CD4-positive, alpha-beta T cell treated with Interleukin-2 at 100 ng/mL for 4 hours (primary cell): ENCODE data around the gene LIM2.

Experiments
- DNase-seq: peaks from one replicate; pipeline ENCODE4 v3.0.0-alpha.2; 2020; ENCODE audit warnings: low spot score

The LIM2 gene

DNA sequence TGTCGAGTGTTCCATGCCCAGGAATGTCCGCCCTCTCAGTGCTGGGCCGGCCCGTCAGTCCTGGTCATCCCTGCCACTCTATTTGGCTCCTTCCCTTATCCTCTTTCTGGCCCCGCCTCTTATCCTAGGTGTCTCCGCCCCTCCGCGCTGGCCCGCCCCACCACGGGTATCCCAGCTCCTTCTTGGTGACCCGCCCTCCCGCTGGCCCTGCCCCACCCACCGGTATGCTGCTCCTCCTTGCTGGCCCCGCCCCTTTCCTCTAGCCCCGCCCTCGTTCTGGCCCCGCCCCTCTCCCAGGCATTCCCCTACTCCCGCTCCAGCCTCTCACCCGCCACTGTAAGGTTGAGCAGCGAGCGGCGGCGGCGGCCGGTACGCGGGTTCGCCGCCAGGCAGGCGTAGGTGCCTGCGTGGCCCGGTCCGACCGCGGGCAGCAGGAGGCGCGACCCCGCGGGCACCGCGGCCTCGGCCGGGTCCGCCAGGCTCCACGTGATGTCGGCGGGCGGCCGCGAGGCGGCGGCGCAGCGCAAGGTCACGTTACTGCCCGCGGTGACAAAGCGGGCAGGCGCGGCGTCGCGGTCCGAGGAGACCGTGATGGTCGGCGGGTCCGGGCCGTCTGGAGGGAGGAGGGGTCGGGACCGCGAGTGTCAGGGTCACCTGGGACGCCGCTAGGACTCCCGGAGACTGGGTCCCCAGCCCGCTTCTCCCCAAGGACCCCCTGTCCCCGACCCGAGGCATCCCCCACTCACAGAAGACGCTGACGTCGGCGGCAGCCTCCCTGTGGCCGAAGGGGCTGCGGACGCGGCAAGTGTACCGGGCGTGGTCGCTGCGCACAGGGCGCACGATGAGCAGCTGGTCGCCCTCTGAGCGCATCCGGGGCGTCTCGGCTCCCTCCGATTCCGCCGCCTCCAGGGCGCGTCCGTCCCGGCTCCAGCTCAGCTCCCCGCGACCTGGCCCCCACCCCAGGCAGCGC lies 47.8 kb downstream of the LIM2 start:
- peak; percentile 90 for DNase-seq

DNA sequence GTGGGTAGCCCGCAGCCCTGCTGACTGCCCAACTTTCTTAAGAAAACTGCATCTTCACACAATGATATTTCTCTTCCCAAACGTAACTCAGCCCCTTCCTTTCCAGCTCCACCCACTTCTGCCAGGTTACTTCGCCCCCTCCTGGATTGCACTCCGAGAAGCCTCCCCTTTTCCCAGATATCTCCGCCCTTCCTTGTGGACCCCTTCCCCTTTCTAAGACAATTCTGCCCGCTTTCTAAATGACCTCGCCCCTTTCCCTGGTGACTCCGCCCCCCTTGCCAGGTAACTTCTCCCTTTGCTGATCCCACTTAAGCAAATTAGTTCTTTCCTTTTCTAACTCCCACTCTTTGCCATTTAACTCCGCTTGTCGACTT lies 48.5 kb downstream of the LIM2 start:
- no peak for DNase-seq

DNA sequence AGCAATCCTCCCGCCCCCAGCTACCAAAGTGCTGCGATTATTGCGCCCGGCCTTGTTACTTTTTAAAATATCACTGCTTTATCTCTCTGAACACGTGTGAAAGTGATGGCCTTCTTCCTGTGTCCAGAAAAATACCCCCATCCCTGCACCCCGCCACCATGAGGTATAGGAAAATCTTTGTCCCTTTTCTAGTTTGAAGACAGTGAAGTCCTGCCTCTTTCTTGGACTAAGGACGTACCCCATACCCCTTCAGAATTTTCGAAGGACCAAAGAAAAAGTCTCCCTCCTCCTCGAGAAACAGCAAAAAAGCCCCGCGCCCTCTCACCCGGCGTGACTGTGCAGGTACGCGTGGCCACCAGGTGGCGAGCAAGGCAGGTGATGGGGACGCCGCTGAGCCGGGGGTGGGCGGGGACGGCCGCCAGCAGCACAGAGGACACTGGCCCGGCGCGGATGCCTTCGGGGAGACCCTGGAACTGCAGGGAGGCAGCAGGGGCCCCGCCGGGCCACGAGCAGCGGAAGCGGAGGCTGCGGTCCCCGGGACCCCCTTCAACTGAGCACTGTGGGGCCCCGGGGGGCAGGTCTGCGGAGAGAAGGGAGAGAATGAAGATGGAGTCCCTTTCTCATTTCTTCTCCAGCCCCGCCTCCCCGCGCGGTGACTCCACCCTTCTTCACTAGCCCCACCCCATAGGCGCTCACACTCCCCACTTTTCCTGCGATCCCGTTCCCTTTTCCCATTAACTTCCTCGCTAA lies 49.0 kb downstream of the LIM2 start:
- DNase-seq: peak; percentile 82

DNA sequence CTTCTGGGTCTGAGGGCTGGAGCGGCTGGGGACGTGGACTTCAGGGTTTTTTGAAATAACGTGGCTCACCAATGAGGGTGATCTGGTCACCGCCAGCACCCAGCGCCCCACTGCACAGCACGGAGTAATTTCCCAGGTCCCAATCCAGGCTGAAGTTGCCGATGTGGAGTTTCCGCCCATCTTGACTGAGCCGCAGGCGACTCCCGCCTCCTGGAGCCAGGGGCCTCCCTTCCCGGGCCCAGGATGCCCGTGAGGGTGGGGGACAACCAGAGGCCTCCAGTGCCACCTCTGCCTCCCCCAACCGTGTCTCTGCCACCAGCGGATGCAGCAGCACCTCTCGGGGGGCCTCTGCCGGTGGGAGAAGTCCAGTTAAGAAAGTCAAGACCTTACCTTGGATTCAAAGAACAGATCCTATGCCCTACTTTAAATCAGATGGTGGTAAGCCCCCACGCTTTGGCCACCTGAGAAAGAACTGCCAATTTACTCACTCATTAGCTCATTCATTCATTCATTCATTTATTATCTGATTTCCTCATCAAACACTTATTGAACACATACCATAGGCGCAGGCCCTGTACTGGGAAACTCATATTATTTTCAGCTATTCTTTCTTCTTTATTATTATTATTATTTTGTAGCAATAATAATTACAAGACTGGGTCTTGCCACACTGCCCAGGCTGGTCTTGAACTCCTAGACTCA lies 49.8 kb downstream of the LIM2 start:
- no peak for DNase-seq

DNA sequence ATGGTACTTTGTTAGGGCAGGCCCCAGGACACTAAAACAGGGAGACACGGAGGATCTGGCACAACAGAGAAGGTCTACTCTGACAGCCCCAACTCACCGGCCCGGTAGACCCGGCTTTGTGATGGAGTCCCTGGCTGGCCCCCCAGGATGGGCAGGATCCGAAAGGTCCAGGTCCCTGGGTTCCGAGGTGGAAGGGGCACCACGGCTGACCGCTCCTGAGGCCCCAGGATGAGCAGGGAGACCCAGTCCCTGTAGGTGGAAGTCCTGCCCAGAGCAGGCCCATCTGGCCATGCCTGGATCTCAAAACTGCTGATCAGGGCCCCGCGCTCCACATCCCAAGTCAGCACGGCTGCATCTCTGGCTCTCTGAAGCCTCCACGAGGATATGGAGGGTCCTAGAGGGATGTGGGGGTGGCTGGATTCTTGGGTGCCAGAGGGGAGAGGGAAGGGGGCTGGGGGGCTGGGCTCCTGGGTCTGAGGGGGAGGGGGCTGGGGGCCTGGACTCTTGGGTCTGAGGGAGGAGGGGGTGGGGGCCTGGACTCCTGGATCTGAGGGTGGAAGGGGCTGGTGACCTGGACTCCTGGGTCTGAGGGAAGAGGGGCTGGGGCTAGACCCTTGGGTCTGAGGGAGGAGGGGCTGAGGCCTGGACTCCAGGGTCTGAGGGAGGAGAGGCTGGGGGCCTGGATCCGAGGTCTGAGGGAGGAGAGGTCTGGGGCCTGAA lies 50.5 kb downstream of the LIM2 start:
- no peak for DNase-seq

DNA sequence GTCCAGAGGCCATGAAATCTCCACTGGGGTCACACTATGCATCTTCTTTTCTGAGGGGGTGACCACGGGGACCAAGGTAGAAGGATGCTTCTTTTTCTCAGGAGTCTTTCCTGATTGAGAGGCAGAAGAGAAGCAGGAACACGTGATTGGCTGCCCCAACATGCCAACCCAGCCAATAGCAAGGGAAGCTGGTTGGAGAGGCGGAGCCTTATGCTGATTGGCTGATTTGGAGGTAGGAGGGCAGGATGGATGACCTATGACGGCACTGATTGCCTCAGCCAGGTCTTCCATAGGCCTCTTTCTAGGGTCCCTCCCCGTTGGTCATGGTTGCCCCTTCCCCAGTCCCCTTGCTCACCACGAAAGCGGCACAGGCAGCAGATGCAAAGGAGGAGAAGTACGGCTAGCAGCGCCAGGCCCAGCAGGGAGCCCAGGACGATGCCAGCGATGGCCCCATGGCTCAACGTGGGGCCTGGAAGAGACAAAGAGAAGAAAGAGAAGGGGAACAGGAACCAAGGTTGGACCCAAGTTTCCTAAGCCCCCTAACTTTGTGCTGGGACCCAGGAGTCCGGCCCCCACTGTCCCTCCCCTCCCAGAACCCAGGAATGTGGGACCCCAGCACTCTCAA lies 53.8 kb downstream of the LIM2 start:
- DNase-seq: no peak

DNA sequence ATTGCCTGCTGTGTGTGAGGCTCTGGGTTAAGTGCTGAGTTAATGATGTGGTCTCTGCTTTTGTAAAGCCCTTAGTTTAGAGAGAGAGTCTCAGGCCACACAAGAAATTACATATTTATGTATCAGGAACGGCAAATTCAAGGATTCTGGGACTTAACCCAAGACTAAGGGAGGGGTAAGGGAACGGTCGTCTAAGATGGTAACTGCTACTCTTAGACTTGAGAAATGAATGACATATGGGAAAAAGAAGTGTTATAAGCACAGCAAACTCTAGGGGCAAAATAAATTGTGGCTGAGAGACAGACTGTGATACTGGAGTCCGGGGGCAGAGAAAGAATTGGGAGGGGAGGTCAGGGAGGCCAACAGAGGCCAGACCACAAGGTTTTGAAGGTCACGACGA lies 56.1 kb downstream of the LIM2 start:
- no peak for DNase-seq

DNA sequence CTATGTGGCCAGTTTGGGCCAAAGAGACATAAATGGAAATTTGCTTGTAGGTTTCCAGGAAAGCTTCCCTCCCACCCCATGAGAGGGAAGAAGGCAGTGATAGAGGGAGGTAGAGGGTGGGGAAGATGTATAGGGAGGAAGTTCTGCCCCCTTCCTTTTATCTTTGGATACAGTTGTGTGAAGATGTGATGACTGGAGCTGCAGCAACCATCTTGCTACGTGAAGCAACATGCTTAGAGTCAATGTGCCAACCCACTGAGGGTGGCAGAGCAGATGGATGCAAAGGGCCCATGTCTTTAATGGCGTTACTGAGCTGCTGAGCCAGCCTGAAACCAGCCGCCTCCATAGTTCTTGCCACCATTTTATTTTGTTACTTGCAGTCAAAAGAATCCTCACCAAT lies 56.6 kb downstream of the LIM2 start:
- no peak for DNase-seq

DNA sequence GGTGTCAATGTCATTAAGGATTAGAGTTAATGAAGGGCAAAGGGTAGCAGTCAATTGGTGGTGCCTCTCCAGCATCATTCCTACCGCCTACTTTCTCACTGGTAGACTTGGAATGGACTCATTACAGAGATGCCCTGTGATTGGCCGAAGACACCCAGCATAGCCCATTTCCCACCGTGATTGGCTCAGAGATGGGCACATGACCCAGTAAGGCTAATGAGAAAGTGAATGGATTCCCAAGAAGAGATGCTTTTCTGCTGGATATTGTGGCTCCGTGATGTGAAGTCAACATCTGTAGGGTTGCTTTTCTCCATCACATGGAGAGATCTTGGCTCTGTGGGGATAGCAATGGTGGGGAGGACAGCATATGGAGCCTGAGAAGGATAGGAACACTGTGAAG lies 57.4 kb downstream of the LIM2 start:
- no peak for DNase-seq
